HEK293 (cell line): Measurements from ENCODE around the gene DSG2.

Experiments used
- BCL11A ChIP-seq: fragments of 450-650 bp; formaldehyde crosslinking; IDR thresholded peaks from 2 replicates; pipeline ENCODE4 v1.5.1; 2016; ENCODE audit warnings: low read depth, missing biosample characterization, missing genetic modification characterization
- CTCF ChIP-seq: fragments of 450-650 bp; formaldehyde crosslinking; IDR thresholded peaks from 2 replicates; pipeline ENCODE4 v1.5.1; 2016; ENCODE audit warnings: missing biosample characterization, missing genetic modification characterization
- GLIS2 ChIP-seq: fragments of 450-650 bp; formaldehyde crosslinking; IDR thresholded peaks from 2 replicates; pipeline ENCODE4 v1.5.1; 2016; ENCODE audit warnings: missing biosample characterization, missing genetic modification characterization
- KLF10 ChIP-seq: fragments of 450-650 bp; IDR thresholded peaks from 2 replicates; pipeline ENCODE4 v1.5.1; 2018; ENCODE audit warnings: missing biosample characterization, mild to moderate bottlenecking, missing genetic modification characterization
- MEIS1 ChIP-seq: sonication (generic); formaldehyde crosslinking; IDR thresholded peaks from 2 replicates; pipeline ENCODE4 v1.8.1; 2022; ENCODE audit warnings: missing genetic modification reagents, mild to moderate bottlenecking, borderline replicate concordance
- SETDB1 ChIP-seq: IDR thresholded peaks from one replicate; pipeline ENCODE4 v1.6.1; 2017; ENCODE audit warnings: mild to moderate bottlenecking, low read length, moderate library complexity, mixed read lengths; ENCODE audit not compliant: insufficient read length
- TRIM28 ChIP-seq: IDR thresholded peaks from 2 replicates; pipeline ENCODE4 v1.6.1; 2011; ENCODE audit warnings: low read length, control low read depth, borderline replicate concordance
- ZNF138 ChIP-seq: fragments of 450-650 bp; formaldehyde crosslinking; IDR thresholded peaks from 2 replicates; pipeline ENCODE4 v1.5.1; 2016; ENCODE audit warnings: missing biosample characterization, missing genetic modification characterization, borderline replicate concordance
- ZNF23 ChIP-seq: fragments of 450-650 bp; formaldehyde crosslinking; IDR thresholded peaks from 2 replicates; pipeline ENCODE4 v1.5.1; 2016; ENCODE audit warnings: missing biosample characterization, missing genetic modification characterization, borderline replicate concordance
- ZNF24 ChIP-seq: fragments of 450-650 bp; formaldehyde crosslinking; IDR thresholded peaks from 2 replicates; pipeline ENCODE4 v1.5.1; 2016; ENCODE audit warnings: missing biosample characterization, missing genetic modification characterization

- no peak for TF ChIP-seq ZNF23 (tag by site-specific recombination)
- TF ChIP-seq CTCF, result no peak
- TF ChIP-seq SETDB1, result no peak
- TF ChIP-seq GLIS2 (tag by site-specific recombination), result no peak
- no peak for TF ChIP-seq TRIM28
- TF ChIP-seq BCL11A, result no peak
- no peak for TF ChIP-seq ZNF138 (tag by site-specific recombination)
- TF ChIP-seq ZNF24 (tag by site-specific recombination), result no peak
- TF ChIP-seq MEIS1 (CRISPR knock-in tag), result no peak
- TF ChIP-seq KLF10 (tag by site-specific recombination), result no peak
Observed at GRCh38 chr18:31563778-31564177, 65.8 kb downstream of the DSG2 start.
